Activated CD8-positive, alpha-beta memory T cell treated with anti-CD3 and anti-CD28 coated beads, Interleukin-2, amount 10 ng/mL, durations not matched to agents 7 days and 5 days (primary cell): ENCODE measurements around the gene SIPA1L3. TPM values are rescaled to one million over a fixed set of nuclear protein-coding genes. Genes with fewer than 3 reads are reported as not detected.

ENCODE experiments used
- ATAC-seq: fragments of 150-1000 bp; cut with Tn5 transposase; one replicate; pipeline ENCODE4 v1.10.0; 2021; ENCODE audit warnings: moderate library complexity
- CTCF ChIA-PET: fragments of 350-600 bp; sonication (Branson Sonifier 250); formaldehyde crosslinking; loops from one replicate; lab custom pipeline; 2021; ENCODE audit warnings: antibody characterized with exemption; lab: Charles Lee
- DNase-seq: peaks from one replicate; pipeline ENCODE4 v3.0.0-alpha.2; 2020
- H3K27ac Mint-ChIP-seq: one replicate; pipeline ENCODE4 v1.8.0; 2021; ENCODE audit warnings: mild to moderate bottlenecking, mixed read lengths
- H3K27me3 Mint-ChIP-seq: one replicate; pipeline ENCODE4 v1.8.0; 2021; ENCODE audit warnings: mixed read lengths
- H3K36me3 Mint-ChIP-seq: one replicate; pipeline ENCODE4 v1.8.0; 2021; ENCODE audit warnings: mild to moderate bottlenecking, mixed read lengths
- H3K4me1 Mint-ChIP-seq: one replicate; pipeline ENCODE4 v1.8.0; 2021; ENCODE audit warnings: mixed read lengths
- H3K4me3 Mint-ChIP-seq: one replicate; pipeline ENCODE4 v1.8.0; 2021; ENCODE audit warnings: mild to moderate bottlenecking, moderate library complexity, mixed read lengths
- H3K9me3 Mint-ChIP-seq: one replicate; pipeline ENCODE4 v1.8.0; 2022; ENCODE audit warnings: low read depth, mixed read lengths
- total RNA-seq, 2 experiments: library from RNA; stranded (reverse); gene quantifications; one replicate each; pipeline ENCODE4 v1.2.3, GENCODE V29; 2021

SIPA1L3 gene
- total RNA-seq, 2 experiments from 2014 or later: 16.6 to 21.6 TPM

DNA sequence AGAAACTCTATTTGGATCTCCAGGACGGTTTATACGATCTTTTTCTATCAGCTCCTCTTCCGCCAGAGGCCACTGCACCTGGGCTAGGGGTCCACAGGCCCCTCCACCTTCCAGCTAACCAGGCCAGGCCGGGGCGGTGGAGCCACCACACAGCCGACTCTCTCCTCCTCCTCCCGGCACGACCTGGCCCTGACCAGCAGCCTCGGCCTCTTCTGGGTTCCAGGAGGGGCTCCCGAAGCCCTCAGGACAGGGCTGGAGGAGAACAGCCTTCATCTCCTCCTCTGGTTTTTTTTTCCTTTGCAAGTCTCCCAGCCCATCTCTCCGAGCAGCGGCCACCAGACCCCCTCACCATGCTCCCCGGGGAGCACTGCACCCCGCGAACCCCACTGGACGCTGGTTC, 299.9 kb downstream of the SIPA1L3 start:
- no peak for ATAC-seq
- no peak for DNase-seq
- no peaks in the 10 kb centered on the region for H3K9me3 Mint-ChIP-seq
- peaks cover 29% of the 10 kb centered on the region for H3K27me3 Mint-ChIP-seq
- H3K4me3 Mint-ChIP-seq: no peak overlapping the region
- no peak overlapping the region for H3K27ac Mint-ChIP-seq
- peaks cover 2% of the 10 kb centered on the region for H3K4me1 Mint-ChIP-seq
- no peaks in the 10 kb centered on the region for H3K36me3 Mint-ChIP-seq
- CTCF ChIA-PET: no interaction called here

DNA sequence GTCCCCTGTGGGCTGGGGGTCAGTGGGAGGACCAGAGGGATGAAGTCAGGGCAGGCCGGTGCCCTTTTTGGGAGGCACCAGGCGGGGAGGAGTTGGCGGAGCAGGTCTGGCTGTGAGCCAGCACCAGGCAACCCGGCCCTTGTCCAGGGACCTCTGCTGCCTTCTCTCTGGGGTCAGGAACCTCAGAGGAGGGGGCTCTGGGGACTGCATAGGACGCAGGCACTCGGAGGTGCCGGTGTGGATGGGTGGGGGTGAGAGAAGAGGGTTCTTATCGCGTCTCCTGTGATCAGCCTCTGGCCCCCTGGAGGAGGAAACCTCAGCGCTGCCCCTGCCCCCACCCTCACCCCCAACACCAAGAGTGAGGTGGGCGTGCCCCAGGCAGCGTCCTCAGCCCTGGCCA, 300.5 kb downstream of the SIPA1L3 start:
- peaks cover 29% of the 10 kb centered on the region for H3K27me3 Mint-ChIP-seq
- H3K4me1 Mint-ChIP-seq: peaks cover 2% of the 10 kb centered on the region
- H3K9me3 Mint-ChIP-seq: no peaks in the 10 kb centered on the region
- H3K4me3 Mint-ChIP-seq: no peak overlapping the region
- no peak for DNase-seq
- H3K36me3 Mint-ChIP-seq: no peaks in the 10 kb centered on the region
- ATAC-seq: no peak
- H3K27ac Mint-ChIP-seq: no peak overlapping the region
- CTCF ChIA-PET: no interaction called here

DNA sequence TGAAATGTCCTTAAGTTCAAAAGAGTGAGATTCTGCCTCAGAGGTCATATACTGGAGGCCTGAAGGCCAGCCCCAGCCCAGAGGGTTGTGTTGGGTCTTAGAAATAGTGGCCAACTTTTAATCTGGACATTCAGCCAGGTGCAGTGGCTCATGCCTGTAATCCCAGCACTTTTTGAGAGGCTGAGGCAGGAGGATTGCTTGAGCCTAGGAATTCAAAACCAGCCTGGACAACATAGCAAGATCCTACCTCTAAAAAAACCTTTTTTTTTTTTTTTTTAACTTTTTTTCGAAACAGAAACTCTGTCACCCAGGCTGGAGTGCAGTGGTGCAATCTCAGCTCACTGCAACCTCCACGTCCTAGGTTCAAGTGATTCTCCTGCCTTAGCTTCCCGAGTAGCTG, 301.6 kb downstream of the SIPA1L3 start:
- DNase-seq: no peak
- H3K4me3 Mint-ChIP-seq: no peak overlapping the region
- no peak overlapping the region for H3K27ac Mint-ChIP-seq
- CTCF ChIA-PET: interaction anchor here (0.6 to 1.3 kb wide), 2 partner anchors 8 to 1047 kb away, joined by 3 to 5 read pairs; no protein-coding TSS in a partner anchor
- H3K4me1 Mint-ChIP-seq: peaks cover 6% of the 10 kb centered on the region
- no peaks in the 10 kb centered on the region for H3K9me3 Mint-ChIP-seq
- peaks cover 37% of the 10 kb centered on the region for H3K27me3 Mint-ChIP-seq
- ATAC-seq: no peak
- no peaks in the 10 kb centered on the region for H3K36me3 Mint-ChIP-seq

DNA sequence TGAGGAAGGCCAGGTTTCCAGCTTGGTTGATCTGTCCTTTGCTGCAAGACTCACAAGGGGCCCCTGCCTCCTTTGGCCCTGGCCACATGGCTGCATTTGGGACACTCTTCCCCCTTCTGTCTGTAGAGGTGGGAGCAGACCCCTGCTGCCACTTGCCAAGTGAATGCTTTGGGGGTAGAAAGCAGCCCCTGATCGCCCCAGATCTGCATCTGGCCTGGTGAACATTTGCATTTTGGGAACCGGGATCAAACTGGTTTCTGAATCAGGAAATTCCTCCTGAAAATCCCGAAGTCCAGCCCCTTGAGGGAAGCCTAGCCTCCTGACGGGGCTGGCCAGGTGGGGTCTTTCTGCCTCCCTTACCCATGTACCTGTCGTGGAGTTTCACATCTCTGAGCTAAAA, 302.1 kb downstream of the SIPA1L3 start:
- H3K4me1 Mint-ChIP-seq: peaks cover 12% of the 10 kb centered on the region
- ATAC-seq (no peak), DNase-seq (no peak)
- H3K27me3 Mint-ChIP-seq: peaks cover 42% of the 10 kb centered on the region
- H3K9me3 Mint-ChIP-seq: no peaks in the 10 kb centered on the region
- CTCF ChIA-PET: interaction anchor here (0.6 to 1.3 kb wide), 2 partner anchors 9 to 1047 kb away, joined by 3 to 5 read pairs; no protein-coding TSS in a partner anchor
- H3K4me3 Mint-ChIP-seq: no peak overlapping the region
- H3K36me3 Mint-ChIP-seq: peaks cover 3% of the 10 kb centered on the region
- no peak overlapping the region for H3K27ac Mint-ChIP-seq

DNA sequence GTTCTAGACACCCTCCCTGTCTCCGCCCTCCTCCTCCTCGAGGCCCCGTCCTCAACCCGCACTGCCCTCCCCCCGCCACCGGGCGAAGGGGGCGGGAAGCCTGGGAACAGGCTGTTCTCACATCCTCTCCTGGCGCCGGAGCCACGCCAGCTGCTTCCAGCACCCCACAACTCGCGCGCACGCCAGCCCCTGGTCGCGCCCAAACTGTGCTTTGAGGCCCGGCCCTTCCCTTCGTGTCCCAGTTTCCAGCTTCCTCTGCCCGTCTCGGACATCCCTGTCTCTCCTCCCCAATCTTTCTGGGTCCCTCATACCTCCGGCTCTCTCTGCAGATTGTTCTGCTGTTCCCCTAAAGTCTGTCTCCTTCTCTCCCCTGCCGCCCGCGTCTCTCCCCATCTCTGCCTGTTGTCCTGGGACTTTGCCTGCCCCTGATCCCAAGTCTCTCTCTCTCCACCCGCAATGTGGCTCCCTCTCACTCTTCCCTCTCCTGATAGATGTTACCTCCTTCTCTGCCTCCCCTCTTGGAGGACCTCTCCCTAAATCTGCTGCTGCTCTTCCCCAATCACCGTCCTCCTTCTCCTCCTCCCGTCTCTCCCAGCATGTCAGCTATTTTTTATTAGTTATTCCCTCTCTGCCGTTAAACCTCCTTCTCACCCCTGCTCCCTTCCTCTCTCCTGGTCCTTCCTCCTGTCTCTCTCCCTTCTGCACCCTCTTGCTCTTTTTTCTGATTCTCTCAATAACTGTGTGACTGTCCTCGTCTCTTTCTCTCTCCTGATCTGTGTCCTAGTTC, 302.9 kb downstream of the SIPA1L3 start:
- H3K27me3 Mint-ChIP-seq: peaks cover 46% of the 10 kb centered on the region
- H3K9me3 Mint-ChIP-seq: no peaks in the 10 kb centered on the region
- peaks cover 5% of the 10 kb centered on the region for H3K36me3 Mint-ChIP-seq
- H3K4me3 Mint-ChIP-seq: no peak overlapping the region
- peaks cover 17% of the 10 kb centered on the region for H3K4me1 Mint-ChIP-seq
- H3K27ac Mint-ChIP-seq: no peak overlapping the region
- ATAC-seq (no peak), DNase-seq (no peak)
- CTCF ChIA-PET: interaction anchor here (1.3 kb wide), 1 partner anchor 9 kb away, joined by 5 read pairs; no protein-coding TSS in a partner anchor

DNA sequence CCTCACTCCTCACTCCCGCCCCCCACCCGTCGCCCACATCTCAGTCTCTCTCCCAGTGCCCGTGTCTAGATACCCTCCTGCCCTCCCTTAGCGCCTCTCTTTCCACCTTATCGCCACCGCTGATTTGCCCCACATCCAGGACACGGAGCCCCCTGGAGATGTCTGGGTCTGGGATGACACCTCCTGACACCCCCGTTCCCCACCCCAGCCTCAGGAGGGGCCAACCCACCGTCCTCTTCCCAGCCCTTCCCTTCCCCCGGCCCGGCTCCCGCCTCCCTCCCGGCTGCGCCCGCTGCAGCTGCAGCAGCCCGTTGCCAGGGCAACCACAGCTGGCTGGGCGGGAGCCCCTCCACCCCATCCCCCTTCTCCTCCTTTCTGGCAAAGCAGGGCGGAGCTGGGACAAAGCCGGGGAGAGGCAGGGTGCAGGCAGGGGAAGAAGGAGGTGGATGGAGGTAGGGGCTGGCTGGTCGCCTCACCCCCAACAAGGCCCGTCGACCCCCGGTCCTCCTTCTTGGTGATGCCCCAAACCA, 303.5 kb downstream of the SIPA1L3 start:
- Mint-ChIP-seq H3K36me3 (peaks cover 5% of the 10 kb centered on the region), H3K4me1 (peaks cover 17% of the 10 kb centered on the region), H3K4me3 (no peak overlapping the region), H3K9me3 (no peaks in the 10 kb centered on the region), H3K27me3 (peaks cover 46% of the 10 kb centered on the region), H3K27ac (no peak overlapping the region)
- ATAC-seq (no peak), DNase-seq (no peak)
- CTCF ChIA-PET: no interaction called here

DNA sequence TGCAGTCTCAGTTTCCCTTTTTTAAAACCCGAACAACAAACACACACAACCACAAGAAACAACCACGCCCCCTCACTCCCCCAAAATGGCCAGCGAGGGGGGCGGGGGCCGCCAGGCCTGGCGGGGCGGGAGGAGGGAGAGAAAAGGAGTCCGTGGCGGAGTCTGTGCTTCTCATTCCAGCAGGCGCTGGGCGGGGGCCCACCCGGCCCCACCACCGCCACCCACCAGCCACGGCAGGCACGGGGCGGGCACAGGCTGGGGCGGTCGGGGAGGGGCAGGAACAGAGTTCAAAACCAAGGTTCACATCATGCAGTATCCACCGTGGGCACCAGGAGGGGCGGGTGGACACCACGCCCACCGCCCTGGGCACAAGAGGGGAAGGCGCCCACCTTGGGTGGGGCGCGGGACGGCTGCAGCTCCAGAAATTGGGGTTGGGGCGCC, 304.2 kb downstream of the SIPA1L3 start:
- H3K27ac Mint-ChIP-seq: no peak overlapping the region
- peaks cover 51% of the 10 kb centered on the region for H3K27me3 Mint-ChIP-seq
- CTCF ChIA-PET: no interaction called here
- no peak overlapping the region for H3K4me3 Mint-ChIP-seq
- no peak for ATAC-seq
- peaks cover 5% of the 10 kb centered on the region for H3K36me3 Mint-ChIP-seq
- peaks cover 17% of the 10 kb centered on the region for H3K4me1 Mint-ChIP-seq
- no peak for DNase-seq
- no peaks in the 10 kb centered on the region for H3K9me3 Mint-ChIP-seq

DNA sequence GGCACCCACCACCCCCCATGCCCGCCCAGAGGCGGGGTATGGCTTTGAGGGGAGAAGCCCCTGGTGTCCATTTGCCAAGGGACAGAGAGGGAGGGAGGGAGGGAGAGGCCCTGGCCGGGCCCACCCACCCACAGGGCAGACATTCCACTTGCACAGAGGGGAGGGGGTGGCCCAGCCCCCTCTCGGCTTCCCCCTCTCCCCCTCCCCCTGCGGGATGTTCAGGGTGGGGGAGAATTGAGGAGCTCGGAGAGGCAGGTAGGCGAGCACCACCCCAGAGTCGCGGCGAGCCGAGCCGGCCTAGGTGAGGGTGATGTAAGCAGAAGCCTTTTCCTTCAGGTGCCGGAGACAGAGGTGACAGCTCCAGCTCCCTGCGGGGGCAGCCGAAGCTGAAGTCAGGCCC, 304.8 kb downstream of the SIPA1L3 start:
- Mint-ChIP-seq H3K4me3 (no peak overlapping the region), H3K9me3 (no peaks in the 10 kb centered on the region), H3K4me1 (peaks cover 17% of the 10 kb centered on the region), H3K27ac (no peak overlapping the region), H3K27me3 (peaks cover 54% of the 10 kb centered on the region), H3K36me3 (peaks cover 5% of the 10 kb centered on the region)
- no peak for ATAC-seq
- DNase-seq: no peak
- CTCF ChIA-PET: no interaction called here

DNA sequence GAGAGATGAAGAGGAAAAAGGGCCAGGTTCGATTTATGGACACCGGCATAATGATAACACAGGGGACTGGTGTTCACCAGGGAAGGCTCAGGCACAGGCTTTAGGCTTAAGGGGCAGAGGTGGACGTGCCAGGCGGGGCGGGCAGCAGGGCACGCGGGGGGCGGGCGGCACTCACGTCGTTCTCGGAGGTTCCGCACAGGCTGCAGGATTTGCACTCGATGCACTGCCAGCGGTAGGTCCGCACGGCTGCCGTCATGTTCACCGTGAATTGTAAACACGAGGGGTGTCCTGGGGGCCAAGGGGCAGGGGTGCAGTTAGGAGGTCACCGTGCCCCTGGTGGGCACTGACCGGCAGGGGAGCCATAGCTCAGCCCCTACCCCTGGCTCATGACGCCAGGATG, 306.5 kb downstream of the SIPA1L3 start:
- H3K9me3 Mint-ChIP-seq: no peaks in the 10 kb centered on the region
- CTCF ChIA-PET: interaction anchor here (0.8 kb wide), 1 partner anchor 311 kb away, joined by 3 read pairs; no protein-coding TSS in a partner anchor
- H3K27ac Mint-ChIP-seq: peak overlapping the region; percentile 91
- no peak for DNase-seq
- H3K27me3 Mint-ChIP-seq: peaks cover 53% of the 10 kb centered on the region
- H3K36me3 Mint-ChIP-seq: peaks cover 5% of the 10 kb centered on the region
- H3K4me3 Mint-ChIP-seq: no peak overlapping the region
- H3K4me1 Mint-ChIP-seq: peaks cover 17% of the 10 kb centered on the region
- ATAC-seq: no peak

DNA sequence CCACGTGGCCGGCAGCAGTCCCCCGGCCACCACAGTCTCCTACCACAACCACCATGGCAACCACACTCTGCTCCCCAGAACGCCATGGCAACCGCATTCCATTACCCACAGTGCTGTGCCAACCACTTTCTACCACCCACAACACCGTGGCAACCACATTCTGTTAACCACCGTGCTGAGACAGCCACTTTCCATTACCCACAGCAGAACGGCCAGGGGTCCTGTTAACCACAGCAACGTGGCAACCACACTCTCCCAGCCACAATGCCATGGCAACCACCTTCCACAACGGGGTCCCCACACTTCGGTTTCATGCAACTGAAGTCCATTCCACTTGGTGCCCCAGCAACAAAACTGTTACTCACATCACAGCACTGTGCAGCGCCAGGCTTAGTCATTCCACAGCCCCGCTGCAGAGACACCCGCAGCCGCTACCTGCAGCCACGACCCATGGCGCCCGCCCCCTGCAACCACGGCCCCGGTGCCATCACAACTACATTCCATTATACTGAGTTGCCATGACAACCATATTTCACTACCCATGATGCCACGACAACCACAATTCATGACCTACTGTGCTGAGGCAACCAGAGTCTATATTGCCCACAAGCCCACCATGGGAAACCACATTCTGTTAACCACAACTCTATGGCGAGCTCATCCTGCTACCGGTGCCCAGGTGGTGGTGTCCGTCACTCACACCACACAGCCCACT, 307.1 kb downstream of the SIPA1L3 start:
- Mint-ChIP-seq H3K27ac (peak overlapping the region; percentile 91), H3K4me1 (peaks cover 17% of the 10 kb centered on the region), H3K4me3 (peak overlapping the region; percentile 63), H3K27me3 (peaks cover 47% of the 10 kb centered on the region), H3K36me3 (peaks cover 5% of the 10 kb centered on the region), H3K9me3 (no peaks in the 10 kb centered on the region)
- CTCF ChIA-PET: no interaction called here
- DNase-seq (peak; percentile 87), ATAC-seq (peak; percentile 88)

DNA sequence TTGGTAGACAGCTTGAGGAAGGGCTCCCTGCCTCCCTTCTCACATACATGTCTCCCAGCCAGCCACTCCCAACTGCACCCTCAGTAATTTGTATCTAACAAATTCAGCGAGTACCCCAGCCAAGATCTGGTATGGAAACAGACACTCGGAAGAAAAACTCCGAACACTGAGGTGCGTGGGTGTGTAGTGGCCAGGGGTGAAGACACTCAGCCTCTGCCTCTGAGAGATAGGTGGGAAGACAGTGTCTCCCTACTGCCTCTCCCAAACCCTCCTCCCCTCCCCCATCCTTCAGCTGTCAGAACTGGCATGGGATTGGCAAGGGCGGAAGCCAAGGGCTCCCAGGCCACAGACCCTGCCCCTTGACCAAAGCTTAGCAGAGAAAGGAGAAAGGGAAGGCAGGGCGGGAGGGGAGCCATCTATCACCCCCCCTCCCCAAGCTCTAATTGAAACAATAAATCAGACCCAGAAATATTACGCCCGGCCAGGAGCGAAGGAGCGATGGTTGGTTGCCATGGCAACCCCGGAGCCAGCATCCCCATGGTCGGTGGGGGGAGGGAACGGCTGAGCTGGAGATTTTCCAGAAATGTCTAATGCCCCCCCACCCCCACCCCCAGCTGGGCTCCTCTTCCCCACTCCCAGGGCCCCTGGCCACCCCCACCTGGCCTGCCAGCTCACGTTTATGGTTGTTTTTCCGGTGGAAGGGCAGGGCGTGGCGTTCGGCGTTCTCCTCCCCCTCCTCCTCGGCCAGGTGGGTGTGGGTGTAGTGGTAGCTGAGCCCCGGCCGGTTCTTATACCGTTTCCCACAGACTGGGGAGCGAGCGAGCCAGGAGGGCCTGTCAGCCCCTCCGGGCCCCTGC, 310.0 kb downstream of the SIPA1L3 start:
- CTCF ChIA-PET: interaction anchor here (2.2 to 2.8 kb wide), 2 partner anchors 8 to 10 kb away, joined by 5 to 8 read pairs; no protein-coding TSS in a partner anchor
- Mint-ChIP-seq H3K4me1 (peaks cover 15% of the 10 kb centered on the region), H3K9me3 (no peaks in the 10 kb centered on the region), H3K27ac (no peak overlapping the region), H3K27me3 (peaks cover 35% of the 10 kb centered on the region), H3K36me3 (peaks cover 5% of the 10 kb centered on the region), H3K4me3 (no peak overlapping the region)
- no peak for DNase-seq
- no peak for ATAC-seq

DNA sequence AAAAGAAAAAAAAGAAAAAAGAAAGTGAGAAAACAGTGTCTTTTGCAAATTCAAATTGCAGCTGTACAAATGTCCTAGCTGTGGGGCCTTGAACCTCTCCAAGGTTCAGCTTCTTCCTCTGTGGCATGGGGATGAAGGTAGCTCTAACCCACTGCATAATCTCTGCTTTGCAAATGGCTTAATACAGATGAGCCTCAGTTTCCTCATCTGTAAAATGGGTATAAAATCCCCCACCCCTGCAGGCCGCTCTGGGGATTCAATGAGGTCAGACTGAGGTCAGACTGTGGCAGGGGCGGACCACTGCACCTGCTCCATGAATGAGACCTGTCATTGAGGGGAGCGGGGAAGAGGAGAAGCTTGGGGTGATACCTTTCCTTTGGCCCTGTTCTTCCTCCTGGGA, 311.2 kb downstream of the SIPA1L3 start:
- DNase-seq: no peak
- no peak overlapping the region for H3K4me3 Mint-ChIP-seq
- H3K9me3 Mint-ChIP-seq: no peaks in the 10 kb centered on the region
- H3K27ac Mint-ChIP-seq: no peak overlapping the region
- ATAC-seq: no peak
- H3K4me1 Mint-ChIP-seq: peaks cover 15% of the 10 kb centered on the region
- peaks cover 37% of the 10 kb centered on the region for H3K27me3 Mint-ChIP-seq
- peaks cover 5% of the 10 kb centered on the region for H3K36me3 Mint-ChIP-seq
- CTCF ChIA-PET: interaction anchor here (0.6 kb wide), 1 partner anchor 929 kb away, joined by 3 read pairs; no protein-coding TSS in a partner anchor

DNA sequence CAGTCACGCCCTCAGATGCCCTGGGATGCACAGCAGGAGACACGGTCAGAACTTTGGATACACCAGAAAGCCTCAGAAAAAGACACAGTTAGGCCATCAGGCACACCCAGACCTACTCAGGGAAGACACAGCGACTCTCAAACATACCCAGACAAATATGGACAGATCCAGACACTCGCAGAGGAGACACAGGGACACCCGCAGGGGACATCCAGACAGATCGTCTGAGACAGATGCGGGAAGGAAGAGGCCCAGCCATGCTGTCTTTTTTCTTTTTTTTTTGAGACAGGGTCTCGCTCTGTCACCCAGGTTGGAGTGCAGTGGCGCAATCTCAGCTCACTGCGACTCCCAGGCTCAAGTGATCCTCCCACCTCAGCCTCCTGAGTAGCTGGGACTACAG, 312.2 kb downstream of the SIPA1L3 start:
- ATAC-seq: no peak
- DNase-seq: no peak
- Mint-ChIP-seq H3K27ac (no peak overlapping the region), H3K4me1 (peaks cover 12% of the 10 kb centered on the region), H3K27me3 (peaks cover 37% of the 10 kb centered on the region), H3K36me3 (peaks cover 2% of the 10 kb centered on the region), H3K9me3 (no peaks in the 10 kb centered on the region), H3K4me3 (no peak overlapping the region)
- CTCF ChIA-PET: no interaction called here
